Activated T-cell treated with anti-CD3 and anti-CD28 coated beads for 48 hours (primary cell): ENCODE measurements around the gene TOR1A.
"Not testable (repeated sequence)": the region's sequence is repeated elsewhere in the genome, so short reads cannot be mapped to it uniquely, and the experiment has no call there.

Experiments
- DNase-seq: peaks from one replicate; pipeline ENCODE4 v3.0.0-alpha.2; 2020; ENCODE audit warnings: low read depth

Gene TOR1A

GRCh38 chr9:129781981-129782380, 42.0 kb downstream of the TOR1A start:
- DNase-seq: no peak

GRCh38 chr9:129781131-129781530, 42.8 kb downstream of the TOR1A start:
- DNase-seq: no peak

GRCh38 chr9:129779560-129780190, 44.3 kb downstream of the TOR1A start:
- DNase-seq: no peak

- no peak for DNase-seq
These were observed 45.5 kb downstream of the TOR1A start for GRCh38 chr9:129778469-129778868.

GRCh38 chr9:129777769-129778130, 46.2 kb downstream of the TOR1A start:
- DNase-seq: no peak

GRCh38 chr9:129776938-129777768, 46.8 kb downstream of the TOR1A start:
- DNase-seq: peak; percentile 57

GRCh38 chr9:129776566-129776937, 47.4 kb downstream of the TOR1A start:
- DNase-seq: no peak

GRCh38 chr9:129776096-129776495, 47.8 kb downstream of the TOR1A start:
- DNase-seq: not testable (repeated sequence)

- no peak for DNase-seq
These were observed 48.5 kb downstream of the TOR1A start for GRCh38 chr9:129775448-129775798.

GRCh38 chr9:129774791-129775447, 49.0 kb downstream of the TOR1A start:
- DNase-seq: no peak

GRCh38 chr9:129773262-129774048, 50.5 kb downstream of the TOR1A start:
- DNase-seq: no peak

- no peak for DNase-seq
These were observed 53.2 kb downstream of the TOR1A start for GRCh38 chr9:129770741-129771140.

- no peak for DNase-seq
These were observed 54.3 kb downstream of the TOR1A start for GRCh38 chr9:129769669-129770068.

- DNase-seq: no peak
These were observed 55.5 kb downstream of the TOR1A start for GRCh38 chr9:129768486-129768885.

- DNase-seq: no peak
These were observed 58.1 kb downstream of the TOR1A start for GRCh38 chr9:129765764-129766317.

- DNase-seq: no peak
These were observed 60.7 kb downstream of the TOR1A start for GRCh38 chr9:129762985-129763926.
